Lower leg skin (tissue), 3 donors: ENCODE data around the gene CTPS2.

ENCODE experiments used
- CTCF ChIP-seq, 3 donors: fragments of 450-650 bp; IDR thresholded peaks; one replicate each; pipeline ENCODE4 v1.5.1; 2016; ENCODE audit warnings: antibody characterized with exemption in 3 of 3, mild to moderate bottlenecking in 3 of 3, moderate library complexity in 2 of 3
- POLR2A ChIP-seq, 2 donors: fragments of 450-650 bp; IDR thresholded peaks; one replicate each; pipeline ENCODE4 v1.6.1; 2016 to 2017; ENCODE audit warnings: antibody characterized with exemption in 2 of 2, mild to moderate bottlenecking in 1 of 2, moderate library complexity in 1 of 2

- TF ChIP-seq CTCF (IDR thresholded peaks at IDR 0.05) (no peak), POLR2A (IDR thresholded peaks at IDR 0.05) (no peak)
Observed at GRCh38 chrX:16587836-16588235, 124.6 kb downstream of the CTPS2 start.
